ENCODE data around the gene NDUFAF4. TPM values are rescaled to one million over a fixed set of nuclear protein-coding genes. Genes with fewer than 3 reads are reported as not detected.

The NDUFAF4 gene
- total and polyA plus RNA-seq, 2 of the 8 experiments (the other 6 are each of a cell fraction or from before 2014, with no cell fraction given): 21.9 to 84.4 TPM

DNA sequence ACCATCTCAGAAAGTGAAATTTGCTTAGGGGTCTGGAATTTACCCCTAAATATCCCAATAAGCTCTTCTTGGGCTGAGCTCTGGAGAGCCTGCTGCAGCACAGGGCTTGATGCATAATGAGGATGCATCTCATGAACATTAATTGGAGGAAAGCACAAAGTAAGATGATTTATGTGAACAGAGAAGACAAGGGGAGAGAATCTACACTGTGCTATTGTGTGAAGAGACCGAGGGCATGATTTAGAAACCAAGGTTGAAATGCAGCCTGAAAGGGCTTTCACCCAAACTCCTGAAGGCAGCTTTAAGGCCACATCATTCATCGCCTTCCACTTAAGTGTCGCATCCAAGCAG is 32.7 kb downstream of the NDUFAF4 start:
- H3K23ac ChIP-seq (ENCODE audit: insufficient read length): no peak overlapping the region
- H3K4me1 ChIP-seq (replicated peaks in 1 of 4; ENCODE audit: control insufficient read depth in 3 of 4, insufficient read depth in 4 of 4, low read length in 3 of 4): no peaks in the 10 kb centered on the region
- H3K14ac ChIP-seq (ENCODE audit: insufficient read length): no peak overlapping the region
- H3K9ac ChIP-seq (replicated peaks in 1 of 4; ENCODE audit: extremely low read depth in 1 of 4, low read depth in 3 of 4, low read length in 3 of 4): no peak overlapping the region
- H4K8ac ChIP-seq (ENCODE audit: extremely low read depth, insufficient read depth, low read length): no peak overlapping the region
- H3K9me3 ChIP-seq (ENCODE audit: insufficient read depth in 2 of 2, low read depth in 1 of 2, low read length in 1 of 2): 0 out of 4 replicates have a peak, but pooled peaks cover 0 to 2% of the 10 kb centered on the region in 2 experiments
- ChIA-PET POLR2A (ENCODE audit: partially characterized antibody) (no interaction called here), CTCF (ENCODE audit: partially characterized antibody) (interaction anchor here (0.9 kb wide), 1 partner anchor 234 kb away, joined by 3 read pairs; no protein-coding TSS in a partner anchor)
- no peaks in the 10 kb centered on the region for H3K36me3 ChIP-seq (ENCODE audit: control insufficient read depth in 2 of 4, insufficient read depth in 4 of 4, low read length in 3 of 4)
- H2BK120ac ChIP-seq (replicated peaks; ENCODE audit: low read depth, low read length): no peak overlapping the region
- no peak overlapping the region for H2BK12ac ChIP-seq (ENCODE audit: low read depth, low read length)
- H3K4me3 ChIP-seq (ENCODE audit: extremely low read depth in 1 of 4, insufficient read depth in 2 of 4, low read depth in 3 of 4, low read length in 4 of 4): no peak overlapping the region
- no peaks in the 10 kb centered on the region for H4K20me1 ChIP-seq (replicated peaks in 1 of 2; ENCODE audit: control insufficient read depth in 1 of 2, insufficient read depth in 2 of 2, low read length in 2 of 2)
- H3K56ac ChIP-seq (replicated peaks; ENCODE audit: insufficient read length, low read depth, low read length): no peak overlapping the region
- H3K4ac ChIP-seq (replicated peaks; ENCODE audit: insufficient read length, low read depth, low read length): no peak overlapping the region
- no peak overlapping the region for H4K5ac ChIP-seq (ENCODE audit: insufficient read length, low read depth, low read length)
- H3K4me2 ChIP-seq (ENCODE audit: insufficient read depth in 1 of 2, low read depth in 2 of 2, low read length in 2 of 2): no peak overlapping the region
- no peak overlapping the region for H3K27ac ChIP-seq (ENCODE audit: low read depth, low read length)
- FAIRE-seq (no peak), DNase-seq (ENCODE audit: low read depth in 1 of 2, low spot score in 2 of 2) (no peak)
- H2AK5ac ChIP-seq (ENCODE audit: low read depth, low read length): no peak overlapping the region
- H3K79me2 ChIP-seq (ENCODE audit: control insufficient read depth in 1 of 2, insufficient read depth in 2 of 2, low read length in 2 of 2): no peaks in the 10 kb centered on the region
- H4K91ac ChIP-seq (replicated peaks; ENCODE audit: insufficient read length, low read length): no peak overlapping the region
- 93% methylated on average over 3 of the region's 3 CpGs; no CpG with 5 or more reads in 1 of the 2 experiments for WGBS, 2 experiments (ENCODE audit: extremely low coverage in 1 of 2, insufficient coverage in 1 of 2, insufficient read length in 1 of 2, insufficient replicate concordance in 2 of 2, low coverage in 1 of 2, low lambda C conversion rate in 2 of 2, missing lambda C conversion rate in 1 of 2)
- H2BK5ac ChIP-seq (ENCODE audit: low read depth, low read length): no peak overlapping the region
- H3K27me3 ChIP-seq (replicated peaks in 1 of 4; ENCODE audit: control insufficient read depth in 3 of 4, extremely low read depth in 1 of 4, insufficient read depth in 3 of 4, low read length in 3 of 4): no peaks in the 10 kb centered on the region
- H3K18ac ChIP-seq (ENCODE audit: extremely low read depth, low read length): no peak overlapping the region
- no peak overlapping the region for H2AFZ ChIP-seq (ENCODE audit: low read length)
- no peak overlapping the region for H2BK20ac ChIP-seq (ENCODE audit: low read length)
- H3K23me2 ChIP-seq (ENCODE audit: low read depth, low read length): no peaks in the 10 kb centered on the region
- no peaks in the 10 kb centered on the region for H3K79me1 ChIP-seq (ENCODE audit: low read depth, low read length)
- no peak overlapping the region for H2BK15ac ChIP-seq (ENCODE audit: low read length)
- TF ChIP-seq CBX5 (IDR thresholded peaks at IDR 0.05; ENCODE audit: low read depth, low read length) (no peak), SP1 (IDR thresholded peaks at IDR 0.05; ENCODE audit: low read depth, low read length) (no peak), CREB1 (IDR thresholded peaks at IDR 0.05) (no peak), HDAC6 (IDR thresholded peaks at IDR 0.05; ENCODE audit: low read depth, low read length) (no peak), PHF8 (conservative IDR thresholded peaks at IDR 0.05; ENCODE audit: low read depth, low read length) (no peak), EP300 (IDR thresholded peaks at IDR 0.05; ENCODE audit: borderline replicate concordance in 1 of 2, low read depth in 2 of 2, low read length in 2 of 2) (no peak), CHD1 (IDR thresholded peaks at IDR 0.05; ENCODE audit: low read depth, low read length) (no peak), EGR1 (IDR thresholded peaks at IDR 0.05; ENCODE audit: borderline replicate concordance, low read depth, low read length) (no peak), POLR2A (IDR thresholded peaks at IDR 0.05; ENCODE audit: control extremely low read depth in 1 of 2, low read depth in 2 of 2, low read length in 2 of 2) (no peak), SIRT6 (IDR thresholded peaks at IDR 0.05; ENCODE audit: low read length) (no peak), SUZ12 (IDR thresholded peaks at IDR 0.05; ENCODE audit: low read length) (no peak)
- TF ChIP-seq, protein P1, sequence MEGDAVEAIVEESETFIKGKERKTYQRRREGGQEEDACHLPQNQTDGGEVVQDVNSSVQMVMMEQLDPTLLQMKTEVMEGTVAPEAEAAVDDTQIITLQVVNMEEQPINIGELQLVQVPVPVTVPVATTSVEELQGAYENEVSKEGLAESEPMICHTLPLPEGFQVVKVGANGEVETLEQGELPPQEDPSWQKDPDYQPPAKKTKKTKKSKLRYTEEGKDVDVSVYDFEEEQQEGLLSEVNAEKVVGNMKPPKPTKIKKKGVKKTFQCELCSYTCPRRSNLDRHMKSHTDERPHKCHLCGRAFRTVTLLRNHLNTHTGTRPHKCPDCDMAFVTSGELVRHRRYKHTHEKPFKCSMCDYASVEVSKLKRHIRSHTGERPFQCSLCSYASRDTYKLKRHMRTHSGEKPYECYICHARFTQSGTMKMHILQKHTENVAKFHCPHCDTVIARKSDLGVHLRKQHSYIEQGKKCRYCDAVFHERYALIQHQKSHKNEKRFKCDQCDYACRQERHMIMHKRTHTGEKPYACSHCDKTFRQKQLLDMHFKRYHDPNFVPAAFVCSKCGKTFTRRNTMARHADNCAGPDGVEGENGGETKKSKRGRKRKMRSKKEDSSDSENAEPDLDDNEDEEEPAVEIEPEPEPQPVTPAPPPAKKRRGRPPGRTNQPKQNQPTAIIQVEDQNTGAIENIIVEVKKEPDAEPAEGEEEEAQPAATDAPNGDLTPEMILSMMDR (IDR thresholded peaks at IDR 0.05; ENCODE audit: control extremely low read depth in 1 of 3, insufficient read depth in 1 of 3, low read depth in 1 of 3, low read length in 3 of 3): no peak

Data from H1 (cell line).